ENCODE data around the gene DENND1C. TPM values are rescaled to one million over a fixed set of nuclear protein-coding genes. Genes with fewer than 3 reads are reported as not detected.

The DENND1C gene
- total and polyA plus RNA-seq, 9 of the 15 experiments (the other 6 are each of a cell fraction or from before 2014, with no cell fraction given), result 0.03 to 1.2 (median 0.32) TPM; not detected in 1

DNA sequence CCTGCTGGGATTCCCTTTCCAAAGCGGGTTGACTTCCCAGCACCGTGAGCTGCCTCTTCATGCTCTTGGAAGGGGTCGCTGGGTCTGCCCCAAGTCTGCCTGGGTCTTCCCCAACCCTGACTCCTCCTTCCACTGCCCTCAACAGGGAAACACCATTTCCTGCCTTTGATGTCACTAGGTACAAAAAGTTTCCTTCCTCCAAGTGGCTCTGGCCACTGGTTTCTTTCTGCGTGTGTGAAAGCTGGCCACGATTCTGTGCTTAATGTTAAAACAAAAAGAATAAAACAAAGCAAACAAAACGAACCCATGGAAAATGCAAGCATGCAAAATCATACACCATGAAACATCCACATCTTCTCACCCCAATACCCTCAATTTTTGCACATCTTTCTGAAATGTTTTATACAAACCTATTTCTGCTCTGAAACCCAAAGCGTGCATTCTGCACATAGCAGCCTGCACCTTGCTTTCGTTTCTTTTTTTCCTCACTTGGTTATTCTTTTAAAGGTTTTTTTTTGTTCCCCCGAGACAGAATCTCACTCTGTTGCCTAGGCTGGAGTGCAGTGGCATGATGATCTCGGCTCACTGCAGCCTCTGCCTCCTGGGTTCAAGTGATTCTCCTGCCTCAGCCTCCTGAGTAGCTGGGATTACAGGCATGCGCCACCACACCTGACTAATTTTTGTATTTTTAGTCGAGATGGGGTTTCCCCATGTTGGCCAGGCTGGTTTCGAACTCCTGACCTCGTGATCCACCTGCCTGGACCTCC lies 36.7 kb upstream of the DENND1C start (continued):
- TF ChIP-seq, protein P1, sequence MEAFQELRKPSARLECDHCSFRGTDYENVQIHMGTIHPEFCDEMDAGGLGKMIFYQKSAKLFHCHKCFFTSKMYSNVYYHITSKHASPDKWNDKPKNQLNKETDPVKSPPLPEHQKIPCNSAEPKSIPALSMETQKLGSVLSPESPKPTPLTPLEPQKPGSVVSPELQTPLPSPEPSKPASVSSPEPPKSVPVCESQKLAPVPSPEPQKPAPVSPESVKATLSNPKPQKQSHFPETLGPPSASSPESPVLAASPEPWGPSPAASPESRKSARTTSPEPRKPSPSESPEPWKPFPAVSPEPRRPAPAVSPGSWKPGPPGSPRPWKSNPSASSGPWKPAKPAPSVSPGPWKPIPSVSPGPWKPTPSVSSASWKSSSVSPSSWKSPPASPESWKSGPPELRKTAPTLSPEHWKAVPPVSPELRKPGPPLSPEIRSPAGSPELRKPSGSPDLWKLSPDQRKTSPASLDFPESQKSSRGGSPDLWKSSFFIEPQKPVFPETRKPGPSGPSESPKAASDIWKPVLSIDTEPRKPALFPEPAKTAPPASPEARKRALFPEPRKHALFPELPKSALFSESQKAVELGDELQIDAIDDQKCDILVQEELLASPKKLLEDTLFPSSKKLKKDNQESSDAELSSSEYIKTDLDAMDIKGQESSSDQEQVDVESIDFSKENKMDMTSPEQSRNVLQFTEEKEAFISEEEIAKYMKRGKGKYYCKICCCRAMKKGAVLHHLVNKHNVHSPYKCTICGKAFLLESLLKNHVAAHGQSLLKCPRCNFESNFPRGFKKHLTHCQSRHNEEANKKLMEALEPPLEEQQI (IDR thresholded peaks at IDR 0.05), result no peak
- TF ChIP-seq ZFP30 (CRISPR knock-in tag; IDR thresholded peaks at IDR 0.05; ENCODE audit: borderline replicate concordance) (no peak), TCF7 (IDR thresholded peaks at IDR 0.05; ENCODE audit: borderline replicate concordance) (no peak), ZNF316 (IDR thresholded peaks at IDR 0.05) (peak; percentile 83), BRF1 (IDR thresholded peaks at IDR 0.05; ENCODE audit: borderline replicate concordance, extremely low read depth, insufficient read length) (no peak), ZNF589 (CRISPR knock-in tag; IDR thresholded peaks at IDR 0.05; ENCODE audit: low read depth) (no peak), PPARD (CRISPR knock-in tag; IDR thresholded peaks at IDR 0.05) (no peak)
- TF ChIP-seq, protein P2, sequence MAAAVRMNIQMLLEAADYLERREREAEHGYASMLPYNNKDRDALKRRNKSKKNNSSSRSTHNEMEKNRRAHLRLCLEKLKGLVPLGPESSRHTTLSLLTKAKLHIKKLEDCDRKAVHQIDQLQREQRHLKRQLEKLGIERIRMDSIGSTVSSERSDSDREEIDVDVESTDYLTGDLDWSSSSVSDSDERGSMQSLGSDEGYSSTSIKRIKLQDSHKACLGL (CRISPR knock-in tag; IDR thresholded peaks at IDR 0.05; ENCODE audit: borderline replicate concordance, poor library complexity, severe bottlenecking), result no peak

Data from K562 (cell line).